GM12873 (cell line): ENCODE results near the gene MAEA.

Experiments
- TF ChIP-seq, protein P1 (sequence below): IDR thresholded peaks from 2 replicates; pipeline ENCODE4 v1.5.1; 2012; ENCODE audit warnings: low read depth, mild to moderate bottlenecking, moderate library complexity, low read length, control low read depth; ENCODE audit not compliant: insufficient read depth; ENCODE audit errors: missing control alignments

The MAEA gene

DNA sequence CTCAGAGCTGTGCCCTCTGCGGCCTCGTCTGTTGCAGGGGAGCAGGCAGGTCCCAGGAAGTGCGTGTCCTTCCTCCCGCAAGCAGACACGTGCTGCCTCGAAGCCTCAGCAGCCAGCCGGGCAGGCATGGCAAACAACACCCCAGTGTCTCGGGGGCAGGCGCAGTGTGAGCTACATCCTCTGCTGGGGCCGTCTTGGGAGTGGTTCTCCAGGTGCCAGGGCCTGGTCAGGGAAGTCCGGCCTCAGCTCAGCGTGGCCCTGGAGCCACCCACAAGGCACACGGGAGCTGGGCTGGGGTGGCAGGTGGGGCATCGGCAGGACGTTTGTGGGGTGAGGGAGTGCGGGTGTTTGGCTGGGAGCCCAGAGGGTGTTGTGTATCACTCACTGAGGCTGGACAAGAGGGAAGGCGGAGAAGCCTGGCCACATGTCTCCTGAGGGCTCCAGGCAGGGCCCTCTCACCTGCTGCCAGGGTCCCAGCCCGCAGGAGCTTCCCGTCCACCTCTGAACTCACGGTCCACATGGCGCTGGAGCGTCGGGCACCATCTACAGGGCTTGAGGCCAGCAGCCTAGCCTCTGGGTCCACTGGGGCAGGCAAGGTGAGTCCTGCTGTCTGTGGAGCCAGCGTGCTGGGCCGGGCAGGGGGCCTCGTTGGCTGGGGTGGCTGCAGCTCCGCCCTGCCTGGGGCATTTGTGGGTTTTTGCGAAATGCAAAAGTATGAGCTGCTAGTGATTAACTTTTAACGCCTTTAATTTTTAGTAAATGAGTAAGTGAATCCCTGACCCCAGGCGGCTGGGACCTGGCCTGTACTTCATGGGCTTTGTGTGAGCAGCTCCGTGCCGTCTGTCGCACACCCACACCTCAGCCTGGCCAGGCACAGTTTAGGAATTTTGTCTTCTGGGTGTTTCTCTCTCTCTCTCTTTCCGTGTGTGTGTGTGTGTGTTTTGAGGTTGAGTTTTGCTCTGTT, 40.0 kb downstream of the MAEA start:
- TF ChIP-seq, protein P1, sequence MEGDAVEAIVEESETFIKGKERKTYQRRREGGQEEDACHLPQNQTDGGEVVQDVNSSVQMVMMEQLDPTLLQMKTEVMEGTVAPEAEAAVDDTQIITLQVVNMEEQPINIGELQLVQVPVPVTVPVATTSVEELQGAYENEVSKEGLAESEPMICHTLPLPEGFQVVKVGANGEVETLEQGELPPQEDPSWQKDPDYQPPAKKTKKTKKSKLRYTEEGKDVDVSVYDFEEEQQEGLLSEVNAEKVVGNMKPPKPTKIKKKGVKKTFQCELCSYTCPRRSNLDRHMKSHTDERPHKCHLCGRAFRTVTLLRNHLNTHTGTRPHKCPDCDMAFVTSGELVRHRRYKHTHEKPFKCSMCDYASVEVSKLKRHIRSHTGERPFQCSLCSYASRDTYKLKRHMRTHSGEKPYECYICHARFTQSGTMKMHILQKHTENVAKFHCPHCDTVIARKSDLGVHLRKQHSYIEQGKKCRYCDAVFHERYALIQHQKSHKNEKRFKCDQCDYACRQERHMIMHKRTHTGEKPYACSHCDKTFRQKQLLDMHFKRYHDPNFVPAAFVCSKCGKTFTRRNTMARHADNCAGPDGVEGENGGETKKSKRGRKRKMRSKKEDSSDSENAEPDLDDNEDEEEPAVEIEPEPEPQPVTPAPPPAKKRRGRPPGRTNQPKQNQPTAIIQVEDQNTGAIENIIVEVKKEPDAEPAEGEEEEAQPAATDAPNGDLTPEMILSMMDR, result no peak

DNA sequence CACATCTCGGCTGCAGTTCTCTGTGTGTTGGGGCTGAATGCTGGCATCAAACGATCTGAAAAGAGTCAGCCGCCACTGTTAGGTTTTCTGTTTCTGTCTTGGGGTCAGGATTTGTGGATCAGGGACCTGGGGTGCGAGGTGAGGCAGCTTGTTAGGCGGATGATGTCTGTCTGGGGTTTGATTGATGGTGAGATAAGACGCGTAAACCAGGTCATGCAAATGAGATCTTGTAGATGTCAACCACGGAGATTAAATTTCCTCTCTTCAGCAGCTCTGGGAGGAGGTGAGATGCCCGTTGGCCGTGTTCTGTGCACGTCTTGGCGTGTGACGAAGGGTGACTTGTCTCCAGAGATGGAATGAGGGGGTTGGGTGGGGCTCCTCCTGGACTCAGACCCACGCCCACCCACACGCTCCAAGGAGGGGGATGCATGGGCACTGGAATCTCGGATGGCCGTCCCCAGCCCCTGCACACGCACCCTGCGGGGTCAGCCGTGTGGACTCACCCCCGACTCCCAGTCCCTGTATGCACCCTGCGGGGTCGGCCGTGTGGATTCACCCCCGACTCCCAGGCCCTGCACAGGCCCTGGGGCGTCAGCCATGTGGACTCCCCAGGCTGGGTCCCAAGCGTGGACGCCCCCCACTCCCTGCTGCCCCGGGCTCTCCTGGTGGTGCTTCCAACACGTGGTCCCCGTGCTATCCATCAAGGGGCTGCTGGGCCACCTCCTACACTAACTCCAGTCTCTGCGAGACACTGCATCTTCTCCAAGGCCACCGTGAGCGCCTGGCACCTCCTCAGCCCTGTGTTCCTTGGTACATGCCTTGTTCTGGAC, 41.3 kb downstream of the MAEA start:
- TF ChIP-seq, protein P1, result no peak

DNA sequence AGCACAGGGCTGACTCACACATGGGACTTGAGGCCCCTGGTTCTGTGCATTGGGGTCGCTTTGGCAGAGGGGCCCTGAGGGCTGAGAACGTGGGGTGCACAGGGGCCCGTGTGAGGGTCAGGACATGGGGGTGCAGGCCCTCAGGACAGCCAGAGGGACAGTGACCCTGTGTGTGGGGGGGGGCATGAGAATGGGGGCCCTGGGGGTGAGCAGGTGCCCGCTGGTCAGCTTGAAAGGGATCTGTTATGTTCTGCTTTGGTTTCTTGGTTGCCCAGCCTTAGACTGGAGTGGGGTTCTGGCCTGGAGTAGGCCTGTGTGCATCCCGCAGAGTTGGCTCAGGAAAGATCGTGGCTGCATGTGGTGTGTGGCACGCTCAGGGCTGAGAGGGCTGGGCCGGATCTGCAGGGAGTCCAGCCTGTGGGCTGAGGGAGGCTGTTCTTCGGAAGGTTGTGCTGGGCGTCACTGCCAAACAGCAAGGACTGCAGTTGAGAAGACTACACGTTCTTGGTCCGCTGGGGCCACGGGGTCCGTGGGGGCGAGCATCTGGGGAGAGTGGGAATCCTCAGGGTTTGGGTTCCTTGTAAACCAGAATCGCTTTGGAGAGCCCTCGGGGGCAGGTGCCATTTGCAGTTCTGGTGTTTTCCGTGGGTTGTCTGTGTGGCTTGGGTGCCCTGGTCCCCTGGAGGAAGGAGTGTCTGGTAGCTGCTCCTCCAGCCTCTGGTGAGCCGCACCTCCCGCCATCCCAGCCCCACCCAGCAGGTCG, 42.1 kb downstream of the MAEA start:
- TF ChIP-seq, protein P1, result no peak

DNA sequence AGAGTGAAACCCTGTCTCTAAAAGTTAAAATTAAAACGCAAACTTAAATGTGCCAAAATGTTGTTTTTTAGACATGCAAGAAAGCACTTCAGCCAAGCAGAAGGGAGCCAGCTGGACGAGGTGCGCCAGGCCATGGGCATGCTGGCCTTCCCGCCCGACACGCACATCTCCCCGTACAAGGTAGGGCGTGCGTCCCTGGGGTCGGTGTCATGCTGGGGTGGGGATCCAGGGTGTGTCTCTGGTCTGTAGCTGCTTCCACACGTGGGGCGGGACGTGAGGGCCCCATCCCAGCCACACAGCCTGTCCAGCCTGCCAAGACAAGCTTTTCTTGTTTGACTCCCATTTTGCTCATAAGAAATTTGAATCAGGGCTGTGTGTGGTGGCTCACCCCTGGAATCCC, 43.0 kb downstream of the MAEA start:
- TF ChIP-seq, protein P1, result no peak

DNA sequence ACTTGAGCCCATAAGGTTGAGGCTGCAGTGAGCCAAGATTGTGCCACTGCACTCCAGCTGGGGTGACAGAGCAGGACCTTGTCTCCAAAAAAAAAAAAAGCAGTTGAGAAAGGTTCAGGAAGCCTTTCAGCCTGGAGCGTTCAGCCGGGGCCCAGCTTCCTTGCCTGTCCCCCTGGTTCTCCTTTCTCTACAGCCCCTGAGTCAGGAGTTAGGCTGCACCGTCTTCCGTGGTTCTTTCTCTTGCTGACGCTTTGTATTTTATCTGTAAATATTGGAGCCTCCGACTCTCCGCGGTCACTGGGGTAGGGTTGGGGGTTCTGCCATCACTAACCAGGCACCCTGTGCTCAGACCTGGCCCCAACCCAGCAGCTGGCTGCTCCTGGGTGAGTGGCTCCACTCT, 43.6 kb downstream of the MAEA start:
- TF ChIP-seq, protein P1, result no peak

DNA sequence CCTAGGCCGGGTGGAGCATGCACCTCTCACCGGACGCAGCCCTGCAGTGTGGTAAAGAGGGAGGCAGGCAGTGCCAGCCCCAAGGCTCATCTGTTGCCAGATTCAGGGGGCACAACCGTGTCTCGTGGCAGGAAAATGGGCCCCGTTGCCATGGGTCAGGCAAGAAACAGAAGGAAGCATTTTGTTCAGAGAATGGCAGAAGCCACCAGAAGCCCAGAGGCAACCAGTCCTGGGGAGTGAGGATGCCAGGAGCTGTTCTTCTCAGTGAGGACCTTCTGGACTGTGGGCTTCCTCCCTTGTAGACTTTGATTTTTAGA, 44.8 kb downstream of the MAEA start:
- TF ChIP-seq, protein P1, result no peak
